ENCODE data around the gene RASA1.
A peak's percentile ranks its signal among the peaks of the same experiment; 100 is the strongest.

The RASA1 gene

GRCh38 chr5:87369431-87369830 lies 101.7 kb downstream of the RASA1 start:
- TF ChIP-seq, protein P1, sequence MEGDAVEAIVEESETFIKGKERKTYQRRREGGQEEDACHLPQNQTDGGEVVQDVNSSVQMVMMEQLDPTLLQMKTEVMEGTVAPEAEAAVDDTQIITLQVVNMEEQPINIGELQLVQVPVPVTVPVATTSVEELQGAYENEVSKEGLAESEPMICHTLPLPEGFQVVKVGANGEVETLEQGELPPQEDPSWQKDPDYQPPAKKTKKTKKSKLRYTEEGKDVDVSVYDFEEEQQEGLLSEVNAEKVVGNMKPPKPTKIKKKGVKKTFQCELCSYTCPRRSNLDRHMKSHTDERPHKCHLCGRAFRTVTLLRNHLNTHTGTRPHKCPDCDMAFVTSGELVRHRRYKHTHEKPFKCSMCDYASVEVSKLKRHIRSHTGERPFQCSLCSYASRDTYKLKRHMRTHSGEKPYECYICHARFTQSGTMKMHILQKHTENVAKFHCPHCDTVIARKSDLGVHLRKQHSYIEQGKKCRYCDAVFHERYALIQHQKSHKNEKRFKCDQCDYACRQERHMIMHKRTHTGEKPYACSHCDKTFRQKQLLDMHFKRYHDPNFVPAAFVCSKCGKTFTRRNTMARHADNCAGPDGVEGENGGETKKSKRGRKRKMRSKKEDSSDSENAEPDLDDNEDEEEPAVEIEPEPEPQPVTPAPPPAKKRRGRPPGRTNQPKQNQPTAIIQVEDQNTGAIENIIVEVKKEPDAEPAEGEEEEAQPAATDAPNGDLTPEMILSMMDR (IDR thresholded peaks at IDR 0.05), result no peak
- H3K9me3 Mint-ChIP-seq, result no peaks in the 10 kb centered on the region
- H3K36me3 Mint-ChIP-seq (ENCODE audit: low read depth), result peaks cover 44% of the 10 kb centered on the region
- H3K4me3 Mint-ChIP-seq, result no peak overlapping the region
- no peak for DNase-seq
- H3K27me3 Mint-ChIP-seq (ENCODE audit: low read depth, poor library complexity), result no peaks in the 10 kb centered on the region
- no peak overlapping the region for H3K27ac Mint-ChIP-seq
- no peaks in the 10 kb centered on the region for H3K4me1 Mint-ChIP-seq

DNA sequence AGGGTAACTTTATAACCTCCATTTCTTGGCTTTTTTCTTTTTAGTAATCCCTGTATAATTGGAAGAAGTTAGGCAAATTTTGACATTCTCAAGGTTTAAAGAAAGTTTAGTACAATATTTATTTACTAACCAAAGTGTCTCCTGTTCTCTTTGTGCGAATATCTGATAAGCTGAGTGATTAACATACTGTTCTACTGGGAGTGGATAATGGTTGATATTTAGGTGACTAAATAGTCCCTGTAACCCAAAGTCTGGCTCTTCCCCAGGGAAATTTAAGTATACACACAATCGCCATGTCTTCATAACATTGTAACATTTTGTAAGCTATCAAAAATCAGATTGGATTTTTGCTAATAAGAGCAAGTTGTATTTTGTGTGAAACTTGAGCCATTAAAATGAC lies 105.0 kb downstream of the RASA1 start:
- Mint-ChIP-seq H3K4me1 (no peaks in the 10 kb centered on the region), H3K27ac (no peak overlapping the region), H3K27me3 (ENCODE audit: low read depth, poor library complexity) (no peaks in the 10 kb centered on the region), H3K36me3 (ENCODE audit: low read depth) (peaks cover 45% of the 10 kb centered on the region), H3K4me3 (no peak overlapping the region), H3K9me3 (no peaks in the 10 kb centered on the region)
- TF ChIP-seq, protein P1 (IDR thresholded peaks at IDR 0.05), result no peak
- DNase-seq, result no peak

- no peak for DNase-seq
- Mint-ChIP-seq H3K4me3 (no peak overlapping the region), H3K27ac (no peak overlapping the region), H3K27me3 (ENCODE audit: low read depth, poor library complexity) (no peaks in the 10 kb centered on the region), H3K36me3 (ENCODE audit: low read depth) (peaks cover 21% of the 10 kb centered on the region), H3K9me3 (no peaks in the 10 kb centered on the region), H3K4me1 (no peaks in the 10 kb centered on the region)
- TF ChIP-seq, protein P1 (IDR thresholded peaks at IDR 0.05), result no peak
Observed at GRCh38 chr5:87382224-87382623, 114.5 kb downstream of the RASA1 start.

- no peak for DNase-seq
- Mint-ChIP-seq H3K27ac (peak overlapping the region; percentile 59), H3K4me1 (no peaks in the 10 kb centered on the region), H3K4me3 (no peak overlapping the region), H3K9me3 (no peaks in the 10 kb centered on the region), H3K36me3 (ENCODE audit: low read depth) (peaks cover 27% of the 10 kb centered on the region), H3K27me3 (ENCODE audit: low read depth, poor library complexity) (no peaks in the 10 kb centered on the region)
- TF ChIP-seq, protein P1 (IDR thresholded peaks at IDR 0.05), result no peak
Observed at GRCh38 chr5:87383216-87383615, 115.5 kb downstream of the RASA1 start.

DNA sequence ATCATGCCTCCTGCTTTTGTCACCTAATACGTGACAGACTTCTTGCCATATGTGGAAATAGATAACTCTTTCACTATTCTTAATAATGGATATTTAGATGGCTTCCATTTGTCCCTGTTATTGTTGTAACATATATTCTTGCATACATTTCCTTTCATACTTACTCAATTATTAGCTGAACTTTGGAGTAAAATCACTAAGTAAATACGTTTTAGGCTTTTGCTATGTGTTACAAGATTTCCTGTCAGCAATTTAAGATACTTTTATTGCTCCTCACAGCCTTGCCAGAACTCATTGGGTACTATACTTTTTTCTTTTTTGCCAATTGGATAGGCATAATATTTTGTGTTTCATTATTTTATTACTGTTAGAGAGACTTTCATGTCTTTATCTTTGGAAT lies 118.1 kb downstream of the RASA1 start:
- Mint-ChIP-seq H3K36me3 (ENCODE audit: low read depth) (peaks cover 40% of the 10 kb centered on the region), H3K4me3 (no peak overlapping the region), H3K4me1 (no peaks in the 10 kb centered on the region), H3K27me3 (ENCODE audit: low read depth, poor library complexity) (no peaks in the 10 kb centered on the region), H3K9me3 (no peaks in the 10 kb centered on the region), H3K27ac (peak overlapping the region; percentile 83)
- TF ChIP-seq, protein P1 (IDR thresholded peaks at IDR 0.05), result no peak
- no peak for DNase-seq

DNA sequence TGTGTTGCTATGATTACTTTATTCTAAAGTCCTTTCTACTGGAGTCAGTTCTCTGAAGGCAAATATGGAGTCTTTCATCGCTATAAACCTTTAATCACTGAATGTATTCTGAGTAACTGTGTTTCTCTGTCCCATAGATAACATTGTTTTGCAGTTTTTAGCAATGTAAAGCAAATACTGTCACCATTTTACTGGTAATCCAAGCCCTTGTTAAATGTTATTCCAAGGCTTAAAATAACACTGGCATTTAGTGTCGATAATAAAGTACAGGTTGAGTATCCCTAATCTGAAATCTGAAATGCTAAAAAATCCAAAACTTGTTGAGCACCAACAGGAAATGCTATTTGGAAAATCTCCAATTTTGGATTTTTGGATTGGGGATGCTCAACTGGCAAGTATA lies 120.4 kb downstream of the RASA1 start:
- Mint-ChIP-seq H3K27me3 (ENCODE audit: low read depth, poor library complexity) (peaks cover 2% of the 10 kb centered on the region), H3K9me3 (no peaks in the 10 kb centered on the region), H3K4me1 (no peaks in the 10 kb centered on the region), H3K4me3 (no peak overlapping the region), H3K36me3 (ENCODE audit: low read depth) (peaks cover 42% of the 10 kb centered on the region), H3K27ac (no peak overlapping the region)
- DNase-seq, result no peak
- TF ChIP-seq, protein P1 (IDR thresholded peaks at IDR 0.05), result no peak
